Common myeloid progenitor, CD34-positive (primary cell): ENCODE data around the gene BARX1.

ENCODE experiments used
- CTCF ChIA-PET: fragments of 350-600 bp; sonication (Branson Sonifier 250); formaldehyde crosslinking; loops from one replicate; lab custom pipeline; 2021; ENCODE audit warnings: antibody characterized with exemption; lab: Charles Lee
- POLR2A ChIA-PET: fragments of 350-600 bp; sonication (Branson Sonifier 250); formaldehyde crosslinking; loops from one replicate; lab custom pipeline; 2021; ENCODE audit warnings: antibody characterized with exemption; lab: Charles Lee
- DNase-seq, 3 donors: peaks; one replicate each; pipeline versions ENCODE4 v3.0.0 to v3.0.0-alpha.2; 2013
- H3K27ac ChIP-seq, 2 experiments: 1 replicate in 1 of 2; 2 replicates in 1 of 2; pipeline ENCODE4 v1.7.0; 2013; ENCODE audit warnings: inconsistent platforms in 2 of 2, low read length in 2 of 2, mild to moderate bottlenecking in 2 of 2, low read depth in 1 of 2, moderate library complexity in 1 of 2; ENCODE audit not compliant: severe bottlenecking in 2 of 2, insufficient read depth in 1 of 2, poor library complexity in 1 of 2
- H3K27me3 ChIP-seq, 5 experiments: replicated peaks in 2 of 5; 1 replicate in 3 of 5; 2 replicates in 2 of 5; pipeline versions ENCODE4 v1.6.1 to v1.7.0; 2013; ENCODE audit warnings: low read length in 4 of 5, mild to moderate bottlenecking in 2 of 5, moderate library complexity in 2 of 5, inconsistent platforms in 1 of 5; ENCODE audit not compliant: insufficient read depth in 5 of 5, control insufficient read depth in 4 of 5
- H3K36me3 ChIP-seq, 4 experiments: 1 replicate in 2 of 4; 2 replicates in 2 of 4; pipeline versions ENCODE4 v1.6.1 to v1.7.0; 2013; ENCODE audit warnings: low read length in 3 of 4, control low read depth in 1 of 4, mild to moderate bottlenecking in 1 of 4; ENCODE audit not compliant: control insufficient read depth in 4 of 4, insufficient read depth in 4 of 4
- H3K4me1 ChIP-seq, 4 experiments: 1 replicate in 3 of 4; 2 replicates in 1 of 4; pipeline versions ENCODE4 v1.6.1 to v1.7.1; 2013; ENCODE audit warnings: low read length in 3 of 4, mild to moderate bottlenecking in 3 of 4, control low read depth in 1 of 4, inconsistent platforms in 1 of 4, moderate library complexity in 1 of 4; ENCODE audit not compliant: control insufficient read depth in 4 of 4, insufficient read depth in 4 of 4; ENCODE audit errors: control extremely low read depth in 1 of 4
- H3K4me3 ChIP-seq, 7 experiments: 1 replicate in 4 of 7; 2 replicates in 3 of 7; pipeline versions ENCODE4 v1.5.1 to v1.7.0; 2013; ENCODE audit warnings: mild to moderate bottlenecking in 7 of 7, low read length in 6 of 7, moderate library complexity in 6 of 7, inconsistent platforms in 2 of 7, low read depth in 2 of 7, control low read depth in 1 of 7; ENCODE audit not compliant: insufficient read depth in 4 of 7, control insufficient read depth in 1 of 7; ENCODE audit errors: extremely low read depth in 1 of 7
- H3K9me3 ChIP-seq, 5 experiments: 1 replicate in 4 of 5; 2 replicates in 1 of 5; pipeline versions ENCODE4 v1.6.1 to v1.7.1; 2013; ENCODE audit warnings: low read length in 4 of 5, mild to moderate bottlenecking in 2 of 5, inconsistent platforms in 1 of 5, low read depth in 1 of 5, moderate library complexity in 1 of 5; ENCODE audit not compliant: control insufficient read depth in 4 of 5, insufficient read depth in 2 of 5; ENCODE audit errors: control extremely low read depth in 1 of 5
- WGBS: methylation state at CpG from one replicate; pipeline ENCODE4 v1.1.5; 2013; ENCODE audit not compliant: insufficient coverage; 5-methylcytosine and 5-hydroxymethylcytosine counted together

BARX1 gene

DNA sequence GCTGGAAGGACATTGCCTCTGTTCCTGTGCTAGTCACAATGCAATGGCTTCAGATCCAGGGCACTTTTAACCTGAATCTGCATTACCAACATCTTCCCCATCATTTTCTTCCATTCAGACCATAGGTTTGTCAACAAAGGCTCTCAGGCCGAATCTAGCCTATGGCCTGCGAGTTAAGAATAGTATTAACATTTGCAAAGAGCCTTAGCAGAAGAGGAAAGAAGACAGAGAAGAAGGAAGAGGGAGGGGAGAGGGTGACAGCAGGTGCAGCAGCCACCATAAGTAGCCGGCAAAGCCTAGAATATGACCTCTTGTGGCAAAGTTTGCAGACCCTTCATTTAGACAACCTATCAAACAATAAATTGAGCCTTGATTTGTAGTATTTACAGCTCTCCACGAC is 32.6 kb downstream of the BARX1 start:
- 100% methylated on average over 1 of the region's 4 CpGs for WGBS
- H3K36me3 ChIP-seq = no peaks in the 10 kb centered on the region
- H3K4me3 ChIP-seq = no peak overlapping the region
- no peaks in the 10 kb centered on the region for H3K4me1 ChIP-seq
- peaks cover 0 to 4% (median 0%) of the 10 kb centered on the region in 5 experiments for H3K27me3 ChIP-seq
- ChIA-PET POLR2A (no interaction called here), CTCF (no interaction called here)
- H3K9me3 ChIP-seq = no peaks in the 10 kb centered on the region
- no peak for DNase-seq
- no peak overlapping the region for H3K27ac ChIP-seq

DNA sequence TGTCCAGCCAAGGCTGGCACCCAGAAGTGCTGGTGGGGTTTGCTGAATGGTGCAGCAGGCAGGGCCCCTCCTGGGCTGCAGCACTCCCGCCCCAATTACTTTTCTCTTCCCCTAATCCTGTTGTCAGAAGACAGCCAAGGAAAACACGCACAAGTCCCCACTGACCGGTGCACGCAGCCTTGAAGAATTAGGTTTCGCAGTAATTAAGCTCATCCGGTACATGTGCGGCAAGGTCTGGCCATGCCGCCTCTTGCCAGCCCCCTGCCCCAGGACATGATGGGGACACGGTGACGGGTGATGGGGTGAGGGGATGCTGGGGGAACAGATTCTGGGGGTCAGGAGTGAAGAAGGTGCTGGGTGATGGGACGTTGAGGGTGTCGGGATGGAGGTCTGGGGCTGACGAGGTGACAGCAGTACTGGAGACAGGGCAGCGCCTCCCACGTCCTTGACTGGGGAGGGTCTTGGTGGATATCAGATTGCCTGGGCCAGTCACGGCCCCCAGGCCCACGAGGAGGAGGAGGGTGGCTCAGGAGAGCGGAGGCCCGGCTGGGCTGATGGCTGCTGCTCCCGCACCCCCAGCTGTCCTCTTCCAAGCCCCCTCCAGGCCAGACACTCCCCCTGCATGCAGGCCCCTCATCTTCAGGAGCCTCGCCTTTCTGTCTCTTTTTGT is 34.9 kb downstream of the BARX1 start:
- H3K27ac ChIP-seq = no peak overlapping the region
- H3K4me1 ChIP-seq = no peaks in the 10 kb centered on the region
- 90% methylated on average over 21 of the region's 21 CpGs for WGBS
- no peak overlapping the region for H3K4me3 ChIP-seq
- no peaks in the 10 kb centered on the region for H3K36me3 ChIP-seq
- ChIA-PET CTCF (interaction anchor here (0.7 kb wide), 1 partner anchor 33 kb away, joined by 3 read pairs; no protein-coding TSS in a partner anchor), POLR2A (no interaction called here)
- DNase-seq = no peak
- peaks cover 0 to 6% (median 0%) of the 10 kb centered on the region in 5 experiments for H3K27me3 ChIP-seq
- no peaks in the 10 kb centered on the region for H3K9me3 ChIP-seq

DNA sequence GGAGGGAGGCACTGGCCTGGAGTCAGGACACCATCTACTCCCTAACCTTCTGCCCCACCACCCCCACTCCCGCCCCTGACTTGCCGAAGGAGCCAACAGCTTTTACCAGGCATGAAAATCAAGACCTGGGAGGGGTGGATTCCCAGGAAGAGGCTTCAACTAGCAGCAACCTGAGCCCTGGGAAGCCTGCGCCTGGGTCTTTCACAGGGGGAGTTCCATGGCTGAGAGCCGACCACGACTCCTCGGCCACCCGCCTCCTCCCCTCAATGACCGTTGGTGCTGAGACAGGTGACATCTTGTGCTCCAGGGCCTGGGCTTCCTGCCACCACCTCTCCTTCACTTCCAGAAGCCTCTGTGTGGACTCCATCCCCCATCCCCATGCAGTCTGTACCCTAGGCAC is 37.1 kb downstream of the BARX1 start:
- H3K4me3 ChIP-seq = no peak overlapping the region
- no peak overlapping the region for H3K27ac ChIP-seq
- POLR2A ChIA-PET = no interaction called here
- WGBS = 64% methylated on average over 7 of the region's 8 CpGs
- no peaks in the 10 kb centered on the region for H3K9me3 ChIP-seq
- peaks cover 0 to 7% (median 0%) of the 10 kb centered on the region in 5 experiments for H3K27me3 ChIP-seq
- H3K4me1 ChIP-seq = no peaks in the 10 kb centered on the region
- no peak for DNase-seq
- CTCF ChIA-PET = no interaction called here
- no peaks in the 10 kb centered on the region for H3K36me3 ChIP-seq

DNA sequence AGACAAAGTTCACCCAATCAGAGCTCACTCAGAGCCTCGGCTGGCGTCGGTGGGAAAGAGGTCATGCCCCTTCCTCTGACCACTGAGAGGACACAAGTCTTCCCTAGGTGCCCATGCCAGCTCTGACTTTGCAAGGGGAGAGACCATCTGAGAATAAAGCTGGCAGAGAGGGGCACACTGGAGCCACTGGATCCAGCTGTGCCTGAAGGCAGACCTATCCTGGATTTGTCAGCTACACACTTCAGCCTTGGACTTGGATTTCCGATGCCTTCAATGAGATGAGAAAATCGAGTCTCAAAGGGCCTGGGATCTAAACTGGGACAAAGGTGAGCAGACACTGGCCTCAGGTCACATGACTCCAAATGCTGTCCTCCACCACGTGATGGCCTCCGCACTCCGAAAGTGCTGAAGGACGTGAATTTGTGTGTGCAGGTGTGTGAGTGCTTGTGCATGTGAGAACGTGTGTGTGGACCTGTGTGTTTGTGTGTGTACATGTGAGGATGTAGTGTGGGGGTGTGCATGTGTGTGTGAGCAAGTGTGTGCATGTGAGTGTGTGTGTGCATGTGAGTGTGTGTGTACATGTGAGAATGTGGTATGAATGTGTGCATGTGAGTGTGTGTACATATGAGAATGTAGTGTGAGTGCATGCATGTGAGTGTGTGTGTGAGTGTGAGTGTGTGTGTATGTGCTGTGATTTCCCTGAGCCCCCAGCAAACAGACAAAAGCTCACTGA is 37.9 kb downstream of the BARX1 start:
- DNase-seq = no peak
- H3K4me1 ChIP-seq = no peaks in the 10 kb centered on the region
- H3K4me3 ChIP-seq = no peak overlapping the region
- CTCF ChIA-PET = interaction anchor here (2.4 kb wide), 1 partner anchor 46 kb away, joined by 6 read pairs; no protein-coding TSS in a partner anchor
- H3K36me3 ChIP-seq = no peaks in the 10 kb centered on the region
- H3K27ac ChIP-seq = no peak overlapping the region
- peaks cover 0 to 7% (median 0%) of the 10 kb centered on the region in 5 experiments for H3K27me3 ChIP-seq
- POLR2A ChIA-PET = no interaction called here
- H3K9me3 ChIP-seq = no peaks in the 10 kb centered on the region
- WGBS = 90% methylated on average over 10 of the region's 10 CpGs

DNA sequence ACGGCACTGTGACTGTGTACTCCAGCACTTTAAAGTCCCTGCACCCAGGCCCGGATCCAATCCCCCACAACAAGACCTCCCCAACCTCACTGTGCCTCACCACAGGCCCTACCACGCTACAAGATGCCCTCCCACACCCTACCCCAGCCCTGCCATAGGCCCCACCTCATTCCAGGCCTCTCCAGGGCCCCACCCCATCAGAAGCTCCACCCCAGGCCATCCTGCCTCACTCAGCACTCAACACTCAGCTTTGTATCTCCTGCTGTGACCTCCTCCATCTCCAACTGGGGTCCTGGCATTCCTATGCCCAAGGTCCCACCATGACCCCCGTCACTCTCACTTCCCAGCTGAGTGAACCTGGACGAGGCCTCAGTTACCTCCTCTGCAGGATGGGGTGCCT is 38.8 kb downstream of the BARX1 start:
- 82% methylated on average over 4 of the region's 5 CpGs for WGBS

GRCh38 chr9:93911801-93912554 is 43.2 kb downstream of the BARX1 start:
- H3K4me1 ChIP-seq = peaks cover 0 to 12% (median 3%) of the 10 kb centered on the region in 4 experiments
- peaks cover 0 to 12% (median 0%) of the 10 kb centered on the region in 5 experiments for H3K27me3 ChIP-seq
- ChIA-PET CTCF (interaction anchor here (1.3 kb wide), 1 partner anchor 52 kb away, joined by 4 read pairs; no protein-coding TSS in a partner anchor), POLR2A (no interaction called here)
- WGBS = 85% methylated on average over 23 of the region's 27 CpGs
- no peaks in the 10 kb centered on the region for H3K36me3 ChIP-seq
- no peak for DNase-seq
- no peak overlapping the region for H3K4me3 ChIP-seq
- H3K9me3 ChIP-seq = no peaks in the 10 kb centered on the region
- H3K27ac ChIP-seq = no peak overlapping the region

More for the DNA sequence above, 38.8 kb downstream of the BARX1 start:
- Histone ChIP-seq H3K9me3 (no peaks in the 10 kb centered on the region), H3K4me3 (no peak overlapping the region), H3K36me3 (no peaks in the 10 kb centered on the region), H3K27ac (no peak overlapping the region), H3K4me1 (no peaks in the 10 kb centered on the region), H3K27me3 (peaks cover 0 to 7% (median 0%) of the 10 kb centered on the region in 5 experiments)
- CTCF ChIA-PET = interaction anchor here (2.4 kb wide), 1 partner anchor 47 kb away, joined by 6 read pairs; no protein-coding TSS in a partner anchor
- no peak for DNase-seq
- POLR2A ChIA-PET = no interaction called here
